Measurements from ENCODE around the gene DYNLT5. TPM values are rescaled to one million over a fixed set of nuclear protein-coding genes. Genes with fewer than 3 reads are reported as not detected.
"Not testable (repeated sequence)": the region's sequence is repeated elsewhere in the genome, so short reads cannot be mapped to it uniquely, and the experiment has no call there.

Gene DYNLT5
- polyA plus RNA-seq, 2 of the 4 experiments (the other 2 are of a cell fraction) = not detected

GRCh38 chr1:66779475-66780078 lies 27.3 kb downstream of the DYNLT5 start:
- ATAC-seq (no peak), FAIRE-seq (no peak), DNase-seq (ENCODE audit: low read depth in 1 of 2, low spot score in 1 of 2) (no peak)
- Histone ChIP-seq H3K27ac (no peak overlapping the region), H3K4me1 (no peaks in the 10 kb centered on the region), H3K4me2 (no peak overlapping the region), H3K9me3 (no peaks in the 10 kb centered on the region), H3K4me3 (no peak overlapping the region)
- CTCF ChIA-PET = interaction anchor here (0.6 kb wide), 1 partner anchor 134 kb away, joined by 5 read pairs; no protein-coding TSS in a partner anchor
- TF ChIP-seq MYC (IDR thresholded peaks at IDR 0.05; ENCODE audit: borderline replicate concordance, low read length) (no peak), HEYL (CRISPR knock-in tag; IDR thresholded peaks at IDR 0.05) (no peak), NPAS2 (CRISPR knock-in tag; IDR thresholded peaks at IDR 0.05; ENCODE audit: borderline replicate concordance) (no peak), HOXB5 (CRISPR knock-in tag; IDR thresholded peaks at IDR 0.05) (no peak), FOSB (CRISPR knock-in tag; IDR thresholded peaks at IDR 0.05) (no peak), RNF2 (IDR thresholded peaks at IDR 0.05; ENCODE audit: borderline replicate concordance, low read depth) (no peak), EHF (CRISPR knock-in tag; IDR thresholded peaks at IDR 0.05) (no peak), RFX5 (IDR thresholded peaks at IDR 0.05) (no peak)
- POLR2A ChIA-PET = no interaction called here
- 15% methylated on average over 2 of the region's 2 CpGs for WGBS (ENCODE audit: missing lambda C conversion rate)

GRCh38 chr1:66785800-66786199 lies 33.5 kb downstream of the DYNLT5 start:
- H3K9me3 ChIP-seq; DNase-seq (ENCODE audit: low read depth in 1 of 2, low spot score in 1 of 2); FAIRE-seq; CTCF ChIA-PET; H3K4me2 ChIP-seq; H3K27ac ChIP-seq; H3K4me3 ChIP-seq; ATAC-seq; POLR2A ChIA-PET; H3K4me1 ChIP-seq: not testable (repeated sequence)
- WGBS (ENCODE audit: missing lambda C conversion rate) = 26% methylated on average over 2 of the region's 2 CpGs

GRCh38 chr1:66787641-66788040 lies 35.4 kb downstream of the DYNLT5 start:
- FAIRE-seq (no peak), ATAC-seq (no peak), DNase-seq (ENCODE audit: low read depth in 1 of 2, low spot score in 1 of 2) (no peak)
- no peak overlapping the region for H3K4me2 ChIP-seq
- H3K27ac ChIP-seq = no peak overlapping the region
- H3K4me1 ChIP-seq = no peaks in the 10 kb centered on the region
- TF ChIP-seq RARB (CRISPR knock-in tag; IDR thresholded peaks at IDR 0.05) (no peak), HOXB5 (CRISPR knock-in tag; IDR thresholded peaks at IDR 0.05) (no peak), HEYL (CRISPR knock-in tag; IDR thresholded peaks at IDR 0.05) (no peak), HDAC2 (IDR thresholded peaks at IDR 0.05) (no peak), HOXA7 (CRISPR knock-in tag; IDR thresholded peaks at IDR 0.05) (no peak), PHF8 (IDR thresholded peaks at IDR 0.05; ENCODE audit: borderline replicate concordance, low read depth) (no peak), SMC3 (IDR thresholded peaks at IDR 0.05) (no peak)
- H3K4me3 ChIP-seq = no peak overlapping the region
- CTCF ChIA-PET = interaction anchor here (0.6 kb wide), 1 partner anchor 77 kb away, joined by 3 read pairs; no protein-coding TSS in a partner anchor
- no peaks in the 10 kb centered on the region for H3K9me3 ChIP-seq
- 61% methylated on average over 4 of the region's 4 CpGs for WGBS (ENCODE audit: missing lambda C conversion rate)
- POLR2A ChIA-PET = no interaction called here

GRCh38 chr1:66788231-66788939 lies 36.1 kb downstream of the DYNLT5 start:
- ATAC-seq (no peak), FAIRE-seq (no peak), DNase-seq (ENCODE audit: low read depth in 1 of 2, low spot score in 1 of 2) (no peak)
- H3K4me2 ChIP-seq = no peak overlapping the region
- 45% methylated on average over 6 of the region's 6 CpGs for WGBS (ENCODE audit: missing lambda C conversion rate)
- ChIA-PET CTCF (no interaction called here), POLR2A (no interaction called here)
- no peaks in the 10 kb centered on the region for H3K4me1 ChIP-seq
- H3K4me3 ChIP-seq = no peak overlapping the region
- no peak for TF ChIP-seq ZSCAN20 (CRISPR knock-in tag; IDR thresholded peaks at IDR 0.05)
- no peak for TF ChIP-seq HOXA7 (CRISPR knock-in tag; IDR thresholded peaks at IDR 0.05)
- no peak for TF ChIP-seq HEYL (CRISPR knock-in tag; IDR thresholded peaks at IDR 0.05)
- TF ChIP-seq HOXB13 (CRISPR knock-in tag; IDR thresholded peaks at IDR 0.05; ENCODE audit: low read depth) = no peak
- TF ChIP-seq FOSB (CRISPR knock-in tag; IDR thresholded peaks at IDR 0.05) = no peak
- no peak for TF ChIP-seq MYC (IDR thresholded peaks at IDR 0.05; ENCODE audit: borderline replicate concordance, low read length)
- TF ChIP-seq ZNF302 (CRISPR knock-in tag; IDR thresholded peaks at IDR 0.05) = no peak
- no peak for TF ChIP-seq TFCP2L1 (CRISPR knock-in tag; IDR thresholded peaks at IDR 0.05)
- TF ChIP-seq ESRRA (IDR thresholded peaks at IDR 0.05; ENCODE audit: borderline replicate concordance, low read length) = no peak
- TF ChIP-seq PHF8 (IDR thresholded peaks at IDR 0.05; ENCODE audit: borderline replicate concordance, low read depth) = no peak
- TF ChIP-seq HMGXB4 (CRISPR knock-in tag; IDR thresholded peaks at IDR 0.05; ENCODE audit: borderline replicate concordance) = no peak
- no peak for TF ChIP-seq BHLHE40 (IDR thresholded peaks at IDR 0.05; ENCODE audit: low read depth, low read length)
- TF ChIP-seq RNF2 (IDR thresholded peaks at IDR 0.05; ENCODE audit: borderline replicate concordance, low read depth) = no peak
- no peak for TF ChIP-seq NR3C1 (IDR thresholded peaks at IDR 0.05)
- TF ChIP-seq RCOR1 (IDR thresholded peaks at IDR 0.05; ENCODE audit: low read depth, low read length) = no peak
- no peak for TF ChIP-seq RFX5 (IDR thresholded peaks at IDR 0.05)
- no peak for TF ChIP-seq NFE2L2 (conservative IDR thresholded peaks at IDR 0.05; ENCODE audit: low read length)
- TF ChIP-seq CHD2 (IDR thresholded peaks at IDR 0.05; ENCODE audit: low read length, partially characterized antibody) = no peak
- TF ChIP-seq JUN (IDR thresholded peaks at IDR 0.05) = no peak
- H3K27ac ChIP-seq = no peak overlapping the region
- no peaks in the 10 kb centered on the region for H3K9me3 ChIP-seq

All from A549 (cell line).